ENCODE measurements around the gene USP5.

DNA sequence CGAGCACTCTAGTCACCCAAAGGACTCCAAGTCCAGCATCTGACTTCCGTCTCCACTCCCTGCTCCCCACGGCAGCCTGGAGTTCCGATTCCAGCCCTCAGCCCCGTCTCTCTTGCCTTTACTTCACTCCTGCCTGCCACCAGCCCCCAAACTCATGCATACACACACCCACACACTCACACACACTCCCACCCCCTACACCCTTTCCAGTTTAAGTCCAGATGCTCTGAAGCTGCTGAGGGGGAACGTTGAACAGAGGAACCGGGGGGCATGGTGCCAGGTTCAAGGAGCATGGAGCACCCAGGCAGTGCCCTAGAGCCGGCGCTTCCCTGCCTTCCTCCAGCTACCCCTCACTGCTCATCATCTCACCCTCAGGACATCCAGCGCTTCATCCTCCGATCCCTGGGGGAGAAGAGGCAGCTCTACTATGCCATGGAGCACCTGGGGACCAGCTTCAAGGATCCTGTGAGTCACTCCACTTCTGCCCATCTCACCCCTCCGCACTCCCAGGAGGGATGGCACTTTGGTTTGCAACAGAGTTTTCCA, 20.4 kb upstream of the USP5 start:
- TF ChIP-seq, protein P1, sequence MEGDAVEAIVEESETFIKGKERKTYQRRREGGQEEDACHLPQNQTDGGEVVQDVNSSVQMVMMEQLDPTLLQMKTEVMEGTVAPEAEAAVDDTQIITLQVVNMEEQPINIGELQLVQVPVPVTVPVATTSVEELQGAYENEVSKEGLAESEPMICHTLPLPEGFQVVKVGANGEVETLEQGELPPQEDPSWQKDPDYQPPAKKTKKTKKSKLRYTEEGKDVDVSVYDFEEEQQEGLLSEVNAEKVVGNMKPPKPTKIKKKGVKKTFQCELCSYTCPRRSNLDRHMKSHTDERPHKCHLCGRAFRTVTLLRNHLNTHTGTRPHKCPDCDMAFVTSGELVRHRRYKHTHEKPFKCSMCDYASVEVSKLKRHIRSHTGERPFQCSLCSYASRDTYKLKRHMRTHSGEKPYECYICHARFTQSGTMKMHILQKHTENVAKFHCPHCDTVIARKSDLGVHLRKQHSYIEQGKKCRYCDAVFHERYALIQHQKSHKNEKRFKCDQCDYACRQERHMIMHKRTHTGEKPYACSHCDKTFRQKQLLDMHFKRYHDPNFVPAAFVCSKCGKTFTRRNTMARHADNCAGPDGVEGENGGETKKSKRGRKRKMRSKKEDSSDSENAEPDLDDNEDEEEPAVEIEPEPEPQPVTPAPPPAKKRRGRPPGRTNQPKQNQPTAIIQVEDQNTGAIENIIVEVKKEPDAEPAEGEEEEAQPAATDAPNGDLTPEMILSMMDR (IDR thresholded peaks at IDR 0.05) = no peak
- TF ChIP-seq POLR2A (IDR thresholded peaks at IDR 0.05) (no peak), EP300 (IDR thresholded peaks at IDR 0.05) (no peak)

All from upper lobe of left lung (tissue), 4 donors.